Stimulated activated CD8-positive, alpha-beta memory T cell treated with anti-CD3 and anti-CD28 coated beads, Interleukin-7, amount 100 ng/mL, for 4 hours (primary cell): ENCODE measurements around the gene INF2.

ENCODE experiments used
- DNase-seq, 2 donors: peaks; one replicate each; pipeline ENCODE4 v3.0.0-alpha.2; 2020; ENCODE audit warnings: low read depth in 2 of 2

INF2 gene

DNA sequence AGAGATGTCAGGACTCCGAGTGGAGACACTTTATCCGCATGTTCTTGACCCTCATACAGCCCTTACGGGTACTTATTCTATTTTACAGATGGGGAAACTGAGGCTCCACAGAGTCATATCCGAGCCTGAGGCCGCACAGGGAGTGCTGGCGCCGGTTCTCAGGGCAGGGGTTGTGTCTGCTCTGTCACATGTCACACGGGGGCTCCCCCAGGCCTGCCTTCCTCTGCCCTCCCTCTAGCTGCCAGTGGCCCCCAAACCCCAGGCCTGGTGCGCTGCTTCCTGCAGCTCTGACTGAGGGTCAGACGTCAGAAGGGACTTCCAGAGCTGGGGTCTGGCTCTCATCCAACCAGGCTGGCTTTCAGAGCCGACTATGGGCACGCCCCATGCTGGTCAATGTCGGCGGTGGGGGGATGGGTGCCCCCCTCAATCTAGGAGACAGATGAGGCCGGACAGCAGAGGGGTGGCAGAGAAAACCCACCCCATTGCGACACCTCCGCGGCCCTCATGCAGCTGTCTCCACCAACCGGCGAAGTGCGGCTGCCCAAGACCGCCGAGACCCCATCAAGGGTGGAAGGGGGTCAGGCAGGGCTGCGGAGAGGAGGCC lies 811 bp upstream of the INF2 start:
- no peak for DNase-seq

DNA sequence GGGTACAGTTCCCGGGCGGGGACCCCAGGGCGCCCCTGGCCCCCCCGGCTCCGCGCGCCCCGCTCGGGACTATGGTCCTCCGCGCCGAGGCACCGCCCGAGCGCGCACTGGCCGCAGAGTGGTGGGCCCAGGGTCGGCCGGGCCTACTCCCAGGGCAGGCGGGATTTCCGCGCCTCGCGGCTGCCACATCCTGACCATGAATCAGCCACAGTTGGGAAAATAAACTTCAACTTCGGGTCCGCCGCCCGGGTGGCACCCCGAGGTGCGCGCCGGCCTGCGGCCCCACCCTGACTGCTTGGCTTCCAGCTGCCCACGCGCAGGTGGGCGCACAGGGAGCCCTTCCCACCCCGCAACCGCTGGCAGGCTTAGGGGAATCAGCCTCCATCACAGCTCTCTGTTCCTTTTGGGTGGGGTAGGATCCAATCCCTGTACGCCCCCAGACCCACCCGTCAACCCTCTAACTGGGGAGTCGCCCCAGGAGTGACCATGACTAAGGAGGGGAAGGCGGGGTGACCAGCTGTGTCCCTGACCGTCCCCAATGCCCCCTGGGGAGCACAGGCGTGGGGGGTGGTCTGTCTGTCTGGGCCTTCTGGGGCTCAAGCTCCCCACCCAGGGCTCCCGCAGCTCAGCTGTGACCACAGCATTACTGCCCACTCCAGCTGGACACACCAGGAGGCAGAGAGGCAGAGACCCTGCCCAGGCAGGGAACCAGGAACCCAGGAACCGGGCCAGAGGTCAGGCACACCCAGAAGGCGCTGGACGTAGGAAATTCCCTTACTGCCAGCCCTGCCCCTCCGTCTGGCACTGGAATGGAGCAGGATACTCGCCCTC lies 678 bp downstream of the INF2 start:
- DNase-seq: peak in 1 of 2 donors; percentile 30

DNA sequence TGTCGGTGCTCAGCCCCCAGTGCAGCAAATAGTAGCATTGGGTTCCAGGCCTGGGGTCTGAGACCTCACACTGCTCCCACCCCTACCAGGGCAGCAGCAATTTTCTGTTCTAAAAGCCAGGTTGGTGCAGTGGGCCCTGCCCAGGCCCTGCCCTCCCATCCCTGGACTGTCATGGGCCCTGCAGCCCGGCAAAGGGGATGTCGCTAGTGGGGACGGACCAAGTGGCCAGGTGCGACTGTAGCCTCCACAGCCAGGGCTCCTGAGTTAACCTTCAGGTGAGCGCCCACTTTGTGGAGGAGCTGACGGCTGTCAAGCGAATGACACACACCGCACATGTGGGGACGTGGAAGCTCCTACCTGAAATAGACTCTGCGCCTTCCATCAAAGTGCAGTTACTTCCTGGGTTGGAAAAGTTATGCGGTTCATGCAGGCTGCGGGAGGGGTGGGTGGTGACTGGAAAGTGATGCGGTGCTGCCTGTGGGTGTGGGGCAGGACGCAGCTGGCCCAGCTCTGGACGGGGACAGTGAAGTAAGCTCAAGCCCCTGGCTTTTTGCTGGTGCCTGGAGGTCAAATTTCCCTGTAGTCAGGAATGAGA lies 1.5 kb downstream of the INF2 start:
- DNase-seq: no peak

DNA sequence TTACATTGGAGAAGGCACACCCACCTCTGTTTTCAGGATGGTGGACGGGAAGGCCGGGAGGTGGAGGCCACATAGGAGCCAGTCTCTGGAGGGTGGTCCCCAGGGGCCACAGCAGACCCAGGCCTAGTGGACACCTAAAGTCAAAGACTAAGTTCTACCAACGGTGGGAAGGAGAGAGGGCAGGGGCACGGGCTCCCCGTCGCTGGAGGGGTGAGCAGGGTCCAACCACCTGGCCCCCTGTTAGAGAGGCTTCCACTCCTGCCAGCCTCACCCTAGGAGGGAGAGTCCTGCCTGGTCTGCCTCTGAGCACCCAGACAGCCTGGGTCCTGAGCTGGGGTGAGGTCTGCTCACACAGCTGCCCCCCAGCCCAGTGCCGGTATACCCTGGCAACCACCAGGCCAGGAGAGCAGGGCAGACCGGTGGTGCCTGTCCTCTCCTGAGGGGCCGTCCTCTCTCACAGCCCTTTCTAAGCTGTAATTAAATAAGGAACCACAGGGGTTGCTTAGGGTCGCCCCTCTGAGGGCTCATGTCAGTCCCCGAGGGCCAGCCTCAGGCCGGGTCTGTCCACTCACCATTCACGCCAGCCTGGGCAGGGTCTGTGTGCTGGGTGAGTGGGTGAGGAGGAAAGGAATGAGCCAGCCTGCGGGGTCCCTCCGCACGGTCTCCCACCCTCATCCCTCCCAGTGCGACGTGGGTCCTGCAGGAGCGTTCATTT lies 2.3 kb downstream of the INF2 start:
- DNase-seq: no peak

DNA sequence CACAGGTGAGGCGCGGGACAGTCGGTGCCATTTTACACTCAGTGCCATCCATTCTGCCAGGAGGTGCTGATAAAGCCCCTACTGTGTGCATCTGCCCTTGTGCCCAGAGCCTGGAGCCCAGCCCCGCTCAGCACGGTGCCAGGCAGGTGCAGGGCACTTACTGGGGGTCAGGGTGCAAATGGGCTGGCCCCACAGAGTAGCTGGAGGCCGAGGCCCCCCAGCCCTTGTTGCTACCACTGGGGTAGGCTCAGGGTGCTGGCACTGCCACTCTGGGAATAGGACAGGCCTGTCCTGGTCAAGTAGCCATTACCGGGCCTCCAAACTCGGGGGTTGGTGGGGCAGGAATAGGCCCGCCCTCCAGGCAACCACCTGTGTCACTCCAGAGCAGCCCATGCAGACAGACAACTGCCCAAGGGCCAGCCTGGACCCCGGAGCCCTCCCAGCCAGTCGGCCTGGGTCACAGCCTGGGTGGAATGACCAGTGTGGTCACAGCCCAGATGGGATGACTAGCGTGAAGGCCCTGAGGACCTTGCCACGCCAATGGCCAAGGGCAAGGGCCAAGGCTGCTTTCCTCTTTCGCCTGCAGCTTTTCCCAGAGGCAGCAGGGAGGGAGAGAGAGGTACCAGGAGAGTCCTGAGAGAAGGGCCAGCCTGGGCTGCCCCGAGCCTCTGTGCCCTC lies 3.0 kb downstream of the INF2 start:
- no peak for DNase-seq

DNA sequence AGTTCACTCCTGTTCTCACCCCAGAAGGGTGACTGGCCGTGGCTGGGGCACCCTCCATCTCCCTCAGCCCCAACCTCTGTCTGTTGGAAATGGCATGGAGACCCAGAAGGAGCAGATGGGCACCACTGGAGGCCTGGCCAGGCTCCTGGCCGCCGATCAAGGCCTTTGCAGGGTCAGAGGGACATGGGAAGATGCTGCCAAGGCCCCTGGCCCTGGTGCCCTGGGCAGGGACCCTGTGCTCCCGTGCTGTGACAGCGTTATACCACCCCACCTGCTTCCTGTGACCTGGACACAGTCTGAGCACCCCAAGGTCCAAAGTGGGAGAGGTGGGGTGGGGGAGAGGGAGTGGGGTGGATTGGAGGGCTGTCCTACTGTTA lies 3.5 kb downstream of the INF2 start:
- no peak for DNase-seq

DNA sequence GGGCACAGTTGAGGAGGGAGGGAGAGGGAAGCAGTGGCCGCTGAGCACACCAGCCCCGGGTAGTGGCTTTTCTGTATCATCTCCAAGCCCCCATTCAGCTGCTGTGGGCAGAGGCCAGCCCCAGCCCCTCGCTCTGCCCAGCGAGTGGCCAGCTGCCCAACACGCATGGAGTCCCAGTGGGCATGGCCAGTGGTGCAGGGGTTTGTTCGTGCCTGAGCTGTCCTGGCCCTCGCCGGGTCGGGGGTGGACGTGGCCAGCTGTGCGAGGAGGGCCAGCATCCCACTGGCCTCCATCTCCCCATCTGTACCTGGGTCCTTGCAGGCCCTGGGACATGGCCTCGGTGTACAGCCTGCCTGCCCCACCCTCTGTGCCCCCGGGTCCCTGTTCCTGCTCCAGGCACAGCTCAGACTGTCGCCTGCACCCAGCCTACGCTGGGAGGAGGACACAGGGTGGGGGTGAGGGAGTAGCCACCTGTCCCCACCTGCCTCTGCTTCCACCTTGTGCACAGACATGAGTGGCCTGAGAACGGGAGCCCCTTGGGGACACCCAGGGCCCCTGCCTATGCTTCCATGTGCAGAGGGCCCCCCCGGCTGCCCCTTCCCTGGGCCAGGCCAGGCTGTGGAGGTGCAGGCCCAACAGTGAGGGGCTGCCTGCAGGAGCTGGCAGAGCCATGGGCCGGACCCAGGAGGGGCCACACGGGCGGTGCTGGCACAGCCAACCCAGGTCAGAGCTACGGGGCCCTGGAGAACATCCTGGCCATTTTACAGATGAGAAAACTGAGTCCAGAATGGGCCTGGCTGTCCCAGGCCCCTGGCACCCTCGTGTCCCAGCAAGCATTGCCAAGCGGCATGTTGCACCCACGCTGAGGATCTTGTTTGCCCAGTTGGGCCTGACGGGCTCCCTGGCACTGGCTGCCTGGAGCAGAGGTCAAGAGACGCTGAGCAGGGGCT lies 4.3 kb downstream of the INF2 start:
- no peak for DNase-seq

DNA sequence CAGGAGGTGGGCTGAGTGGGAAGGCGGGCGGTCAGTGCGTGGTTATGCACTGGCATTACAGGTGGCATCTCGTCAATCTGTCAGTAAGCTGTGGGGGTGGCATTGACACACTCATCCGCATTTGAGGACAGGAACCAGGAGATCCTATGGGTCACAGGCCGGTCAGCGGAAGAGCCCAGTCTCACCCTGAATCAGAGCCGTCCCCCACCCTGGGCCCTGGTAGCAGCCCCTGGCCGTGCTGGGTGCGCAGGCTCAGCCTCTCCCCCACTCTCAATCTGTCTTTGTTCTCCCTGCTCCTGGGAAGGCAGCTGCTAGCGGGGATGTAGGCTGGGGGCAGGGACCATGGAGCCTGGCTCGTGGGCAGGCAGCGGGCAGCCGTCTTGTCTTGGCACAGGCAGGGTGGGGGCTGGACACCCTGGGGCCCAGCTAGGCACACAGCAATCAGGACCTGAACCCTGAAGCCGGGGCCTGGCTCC lies 5.1 kb downstream of the INF2 start:
- no peak for DNase-seq

DNA sequence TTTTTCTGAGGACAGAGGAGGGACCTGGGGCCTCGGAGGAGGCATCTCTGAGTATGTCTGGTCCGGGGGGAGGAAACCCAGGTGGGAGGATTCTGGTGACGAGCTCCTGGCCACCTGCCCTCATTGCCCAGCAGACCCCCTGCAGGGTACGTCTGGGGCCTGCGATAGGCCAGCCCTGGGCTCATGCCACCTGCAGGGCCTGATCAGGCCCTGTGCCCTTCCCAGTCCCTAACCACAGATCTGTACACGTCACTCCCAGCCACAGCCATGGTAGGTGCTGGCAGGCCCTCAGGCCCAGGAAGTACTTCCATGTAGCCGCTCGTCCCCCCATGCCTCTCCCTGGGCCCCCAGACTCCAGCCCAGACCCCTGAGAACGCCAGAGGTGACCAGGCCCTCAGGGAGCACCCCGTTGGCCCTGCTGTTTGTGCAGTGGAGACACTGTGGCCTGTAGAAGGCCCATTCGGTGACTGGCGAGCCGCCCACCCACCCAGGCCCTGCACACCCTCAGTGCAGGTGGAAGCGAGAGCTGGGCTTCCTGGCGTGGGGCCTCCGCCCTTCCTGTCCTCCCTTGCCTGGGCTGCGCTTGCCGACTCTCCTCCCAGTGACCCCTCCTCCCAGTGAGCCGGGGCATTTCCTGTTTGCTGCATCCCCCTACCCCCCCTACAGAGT lies 5.7 kb downstream of the INF2 start:
- DNase-seq: no peak

DNA sequence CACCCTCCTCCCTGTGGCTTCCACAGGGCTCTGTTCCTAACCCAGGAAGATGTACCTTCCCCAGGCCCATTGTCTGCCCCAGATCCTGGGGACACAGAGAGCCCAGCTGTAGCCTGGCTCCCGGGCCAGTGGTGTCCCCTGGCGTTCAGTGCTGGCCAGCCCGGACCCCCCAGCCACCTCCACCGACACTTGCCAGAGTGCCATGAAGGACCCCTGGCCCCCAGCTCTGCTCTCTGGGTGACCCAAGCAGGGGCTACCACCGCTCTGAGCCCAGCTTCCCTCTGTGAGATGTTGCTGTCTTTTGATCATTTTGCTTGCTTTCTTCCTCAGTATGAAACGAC lies 6.2 kb downstream of the INF2 start:
- no peak for DNase-seq

DNA sequence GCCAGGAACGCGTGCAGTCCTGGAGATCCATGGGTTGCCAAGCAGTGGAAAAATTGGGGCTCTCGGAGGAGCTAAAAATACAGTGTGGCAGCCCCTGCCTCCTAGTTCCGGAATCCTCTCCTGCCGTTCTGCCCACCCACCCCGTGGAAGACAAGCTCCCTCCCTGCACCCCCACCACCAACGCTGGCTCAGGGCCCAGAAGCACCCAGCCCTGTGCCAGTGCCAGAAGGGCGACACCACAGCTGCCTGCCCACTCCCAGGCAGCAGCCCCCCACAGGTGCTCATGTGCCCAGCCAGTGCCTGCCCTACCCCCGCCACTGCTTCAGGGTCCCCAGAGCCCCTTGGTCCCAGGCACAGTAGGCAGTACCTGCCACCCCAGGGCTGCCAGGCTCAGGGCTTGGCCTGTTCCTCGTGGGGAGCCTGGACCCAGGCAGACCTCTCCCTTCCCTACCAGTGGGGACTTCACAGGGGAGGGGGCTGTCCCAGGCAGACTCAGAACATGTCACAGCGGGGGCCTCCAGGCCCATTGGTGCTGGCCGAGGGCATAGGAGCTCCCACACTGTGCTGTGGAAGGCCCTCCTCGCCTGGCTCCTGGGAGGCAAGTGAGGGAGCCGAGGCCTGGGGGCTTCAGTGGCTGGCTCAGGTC lies 7.4 kb downstream of the INF2 start:
- no peak for DNase-seq

DNA sequence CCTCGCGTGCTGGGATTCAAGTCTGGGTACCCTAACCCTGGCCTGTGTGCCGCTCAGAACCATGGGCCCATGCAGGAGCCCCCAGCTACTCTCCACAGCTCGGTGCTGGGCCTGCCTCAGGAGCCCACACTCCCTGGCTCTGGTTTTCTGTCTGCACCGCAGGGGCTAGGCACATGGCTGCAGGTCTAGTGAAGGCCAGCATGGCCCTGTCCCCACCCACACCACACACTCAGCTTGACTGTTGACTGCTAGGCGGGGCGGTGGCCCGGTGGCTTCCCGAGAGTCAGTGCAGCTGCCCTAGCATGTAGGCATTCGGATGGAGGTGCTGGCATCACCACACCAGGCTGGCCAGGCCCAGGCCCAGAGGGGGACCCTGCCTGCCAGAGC lies 7.9 kb downstream of the INF2 start:
- DNase-seq: no peak

DNA sequence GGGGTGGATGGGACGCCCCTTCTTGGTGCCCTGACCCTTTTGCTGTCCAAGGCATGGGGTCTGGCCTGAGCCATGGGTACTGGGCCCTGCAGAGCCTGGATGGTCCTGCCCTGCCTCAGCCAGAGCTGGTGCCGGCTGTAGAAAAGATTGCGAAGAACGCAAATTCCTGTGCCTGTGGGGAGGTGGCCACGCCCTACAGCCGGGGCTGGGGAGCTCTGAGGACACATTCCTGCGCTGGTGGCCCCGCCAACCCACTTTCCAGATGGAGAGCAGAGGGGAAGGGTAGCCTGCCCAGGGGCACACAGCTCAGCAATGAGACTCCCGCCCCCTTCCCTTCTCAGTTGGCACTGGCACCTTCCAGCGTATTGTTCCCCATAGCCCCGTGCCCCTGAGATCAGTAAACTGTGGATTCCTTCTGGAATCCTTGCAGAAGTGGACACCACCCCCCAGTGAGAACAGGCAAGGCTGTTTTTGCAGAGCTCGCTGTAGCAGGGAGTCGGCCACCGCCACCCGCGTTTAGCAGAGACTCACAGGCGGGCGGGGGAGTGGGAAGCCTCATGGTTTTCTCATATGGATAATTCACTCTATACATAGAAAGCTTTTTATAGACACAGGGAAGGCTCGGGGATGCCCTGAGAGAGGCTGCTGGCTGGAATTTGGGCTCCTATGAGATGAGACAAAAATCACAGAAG lies 8.6 kb downstream of the INF2 start:
- DNase-seq: no peak

DNA sequence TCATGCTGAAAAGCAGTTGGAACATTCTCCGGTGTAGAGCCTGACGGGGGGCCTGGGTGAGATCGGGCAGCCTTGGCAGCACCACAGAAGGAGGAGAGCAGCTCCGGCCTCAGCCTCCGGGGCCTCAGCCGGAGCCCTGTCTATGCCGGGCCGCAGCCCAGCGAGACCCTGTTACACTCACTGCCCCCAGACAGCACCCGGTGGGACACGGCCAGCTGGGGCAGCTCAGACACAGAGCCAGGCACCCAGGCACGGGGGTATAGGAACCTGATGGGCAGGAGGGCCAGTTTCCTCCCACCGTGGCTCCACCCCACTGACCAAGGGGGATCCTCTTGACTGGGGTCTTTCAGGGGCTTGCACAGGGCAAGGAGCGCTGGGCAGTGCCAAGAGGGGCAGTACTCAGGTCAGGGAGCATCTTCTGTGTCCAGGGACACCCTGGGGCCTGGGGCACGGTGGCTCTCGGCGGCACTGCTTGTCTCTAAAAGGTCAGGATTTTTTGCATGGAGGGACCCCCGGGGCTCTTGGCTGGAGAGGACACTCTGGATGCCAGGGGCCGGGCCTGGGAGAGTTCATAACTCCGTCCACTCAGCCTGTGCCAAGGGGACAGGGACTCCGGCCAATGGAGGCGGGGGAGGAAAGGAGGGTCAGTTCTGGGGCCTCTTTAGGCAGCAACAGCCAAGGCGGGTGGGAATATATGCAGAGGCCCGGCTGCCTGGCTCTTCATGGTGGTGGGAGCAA lies 9.4 kb downstream of the INF2 start:
- DNase-seq: no peak

DNA sequence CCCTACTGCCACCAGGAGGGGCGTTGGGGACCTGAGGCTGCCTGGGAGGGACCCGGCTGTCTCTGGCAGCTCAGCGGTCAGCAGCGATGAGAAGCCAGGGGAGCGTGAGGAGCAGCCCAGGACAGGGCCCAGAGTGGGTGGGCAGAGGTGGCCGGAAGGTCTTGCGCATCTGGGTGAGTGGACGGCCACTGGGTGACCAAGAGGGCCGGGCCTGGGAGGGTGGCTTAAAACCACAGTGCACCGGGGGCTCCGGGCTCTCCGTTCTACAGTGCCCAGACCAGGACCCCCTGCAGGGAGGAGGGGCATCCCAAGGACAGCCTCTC lies 10.0 kb downstream of the INF2 start:
- DNase-seq: no peak

DNA sequence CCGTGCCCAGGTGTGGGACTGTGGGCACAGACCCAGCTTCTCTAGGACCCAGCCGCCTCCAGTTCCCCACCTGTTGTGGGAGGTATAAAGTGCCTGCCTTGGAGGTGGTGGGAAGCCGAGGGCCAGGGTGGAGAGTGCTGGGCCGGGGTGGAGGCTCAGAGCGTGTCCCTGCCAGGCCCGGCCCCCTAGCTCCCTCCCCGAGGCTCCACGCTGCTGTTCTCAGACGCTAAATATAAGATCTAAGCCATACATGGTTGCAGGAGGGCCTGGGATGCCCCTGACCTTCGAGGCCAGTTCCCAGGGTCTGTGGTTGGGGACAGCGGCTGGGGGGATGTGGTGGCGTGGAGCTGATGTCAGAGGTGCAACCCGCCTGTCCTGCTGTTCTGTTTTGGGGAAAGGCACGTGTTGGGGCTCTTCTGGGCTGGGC lies 10.8 kb downstream of the INF2 start:
- no peak for DNase-seq

DNA sequence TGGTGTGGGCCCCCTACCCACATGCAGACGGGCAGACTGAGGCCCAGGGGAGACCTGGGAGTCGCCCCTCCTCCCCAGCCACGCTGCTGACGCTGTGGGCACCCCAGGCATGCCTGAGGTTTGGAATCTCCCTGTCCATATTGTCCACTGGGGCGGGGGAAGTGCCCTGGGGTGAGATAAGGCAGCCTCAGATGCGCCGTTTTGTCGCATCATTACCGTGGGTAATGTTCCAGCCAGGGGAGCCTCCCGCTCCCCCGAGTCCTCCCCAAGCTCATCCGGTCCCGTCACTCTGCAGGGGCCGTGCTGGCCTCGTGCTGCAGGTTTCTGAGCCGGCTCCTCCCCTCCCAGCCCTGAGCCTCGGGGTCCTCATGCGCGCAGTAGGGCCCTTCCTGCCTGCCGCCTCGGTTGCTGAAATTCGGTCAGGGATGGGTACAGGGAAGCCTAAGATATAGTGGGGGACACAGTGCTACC lies 11.4 kb downstream of the INF2 start:
- DNase-seq: no peak

DNA sequence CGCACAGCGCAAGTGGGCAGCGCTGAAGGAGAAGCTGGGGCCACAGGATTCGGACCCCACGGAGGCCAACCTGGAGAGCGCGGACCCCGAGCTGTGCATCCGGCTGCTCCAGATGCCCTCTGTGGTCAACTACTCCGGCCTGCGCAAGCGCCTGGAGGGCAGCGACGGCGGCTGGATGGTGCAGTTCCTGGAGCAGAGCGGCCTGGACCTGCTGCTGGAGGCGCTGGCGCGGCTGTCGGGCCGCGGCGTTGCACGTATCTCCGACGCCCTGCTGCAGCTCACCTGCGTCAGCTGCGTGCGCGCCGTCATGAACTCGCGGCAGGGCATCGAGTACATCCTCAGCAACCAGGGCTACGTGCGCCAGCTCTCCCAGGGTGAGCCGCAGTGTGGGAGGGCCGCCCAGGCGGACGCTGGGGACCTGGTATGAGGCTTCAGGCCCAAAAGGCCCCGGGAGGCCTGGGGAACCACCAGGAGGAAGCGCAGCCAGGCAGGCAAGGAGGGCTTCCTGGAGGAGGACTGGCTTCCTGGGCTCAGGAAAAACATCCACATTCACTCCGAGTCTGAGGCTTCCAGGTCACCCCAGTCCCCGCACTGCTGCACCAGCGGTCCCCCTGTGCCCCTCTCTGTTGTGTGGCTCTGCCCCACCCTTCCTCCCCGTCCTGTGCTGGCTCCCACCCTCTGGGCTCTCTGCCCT lies 12.1 kb downstream of the INF2 start:
- no peak for DNase-seq
